OCI-LY1 (cell line): ENCODE data around the gene SEMA6B.

ENCODE experiments used
- H2AFZ ChIP-seq: fragments of 200-600 bp; sonication (generic), shearing (Covaris generic); 2 replicates; pipeline ENCODE4 v1.6.0; 2014; ENCODE audit warnings: antibody characterized with exemption, mild to moderate bottlenecking, low read length
- H3F3A ChIP-seq: fragments of 200-600 bp; sonication (generic), shearing (Covaris generic); 2 replicates; pipeline ENCODE4 v1.6.0; 2014; ENCODE audit warnings: mild to moderate bottlenecking, antibody characterized with exemption, low read length, moderate library complexity; ENCODE audit not compliant: insufficient read depth
- H3K27ac ChIP-seq: fragments of 200-600 bp; sonication (generic); 2 replicates; pipeline ENCODE4 v1.5.1; 2014; ENCODE audit warnings: low read length, mixed run types, mild to moderate bottlenecking, low read depth; ENCODE audit not compliant: poor library complexity, severe bottlenecking
- H3K27me3 ChIP-seq: fragments of 200-600 bp; sonication (generic); 2 replicates; pipeline ENCODE4 v1.6.0; 2014; ENCODE audit warnings: antibody characterized with exemption, mild to moderate bottlenecking, low read length, moderate library complexity; ENCODE audit not compliant: insufficient read depth
- H3K36me3 ChIP-seq: fragments of 200-600 bp; sonication (generic); 2 replicates; pipeline ENCODE4 v1.6.1; 2014; ENCODE audit warnings: mild to moderate bottlenecking, antibody characterized with exemption, low read length, moderate library complexity, mixed read lengths; ENCODE audit not compliant: insufficient read depth
- H3K4me1 ChIP-seq: fragments of 200-600 bp; sonication (generic); 2 replicates; pipeline ENCODE4 v1.5.1; 2014; ENCODE audit warnings: mild to moderate bottlenecking, low read length, moderate library complexity; ENCODE audit not compliant: insufficient read depth, severe bottlenecking
- H3K4me2 ChIP-seq: fragments of 200-600 bp; sonication (generic), shearing (Covaris generic); 2 replicates; pipeline ENCODE4 v1.6.1; 2014; ENCODE audit warnings: low read length
- H3K4me3 ChIP-seq: fragments of 200-600 bp; sonication (generic); 2 replicates; pipeline ENCODE4 v1.5.1; 2014; ENCODE audit warnings: low read length, low read depth, mild to moderate bottlenecking, mixed read lengths; ENCODE audit not compliant: poor library complexity, severe bottlenecking
- H3K79me2 ChIP-seq: fragments of 200-600 bp; shearing (Covaris generic); 2 replicates; pipeline ENCODE4 v1.6.1; 2016; ENCODE audit warnings: mixed run types, low read length, mixed read lengths; ENCODE audit not compliant: insufficient read depth
- H3K9ac ChIP-seq: fragments of 200-600 bp; sonication (generic), shearing (Covaris generic); 2 replicates; pipeline ENCODE4 v1.6.1; 2014; ENCODE audit warnings: mild to moderate bottlenecking, low read length, mixed read lengths
- H3K9me2 ChIP-seq: fragments of 200-600 bp; sonication (generic), shearing (Covaris generic); 2 replicates; pipeline ENCODE4 v1.6.1; 2014; ENCODE audit warnings: low read depth, mild to moderate bottlenecking, low read length, mixed read lengths
- H3K9me3 ChIP-seq: fragments of 200-600 bp; shearing (Covaris generic); 2 replicates; pipeline ENCODE4 v1.6.1; 2014; ENCODE audit warnings: low read length, mixed read lengths
- H4K20me1 ChIP-seq: fragments of 200-600 bp; sonication (generic), shearing (Covaris generic); 2 replicates; pipeline ENCODE4 v1.6.0; 2016; ENCODE audit warnings: mild to moderate bottlenecking, low read length; ENCODE audit not compliant: insufficient read depth
- CTCF ChIP-seq: fragments of 200-600 bp; sonication (generic), shearing (Covaris generic); IDR thresholded peaks from 2 replicates; pipeline ENCODE4 v1.5.1; 2017; ENCODE audit warnings: mild to moderate bottlenecking, antibody characterized with exemption, low read length, moderate library complexity, mixed read lengths
- EZH2 ChIP-seq: fragments of 200-600 bp; sonication (generic), shearing (Covaris generic); IDR thresholded peaks from 2 replicates; pipeline ENCODE4 v1.8.0; 2017; ENCODE audit warnings: borderline replicate concordance, mixed run types, mild to moderate bottlenecking, antibody characterized with exemption, low read length, moderate library complexity, mixed read lengths

SEMA6B gene

DNA sequence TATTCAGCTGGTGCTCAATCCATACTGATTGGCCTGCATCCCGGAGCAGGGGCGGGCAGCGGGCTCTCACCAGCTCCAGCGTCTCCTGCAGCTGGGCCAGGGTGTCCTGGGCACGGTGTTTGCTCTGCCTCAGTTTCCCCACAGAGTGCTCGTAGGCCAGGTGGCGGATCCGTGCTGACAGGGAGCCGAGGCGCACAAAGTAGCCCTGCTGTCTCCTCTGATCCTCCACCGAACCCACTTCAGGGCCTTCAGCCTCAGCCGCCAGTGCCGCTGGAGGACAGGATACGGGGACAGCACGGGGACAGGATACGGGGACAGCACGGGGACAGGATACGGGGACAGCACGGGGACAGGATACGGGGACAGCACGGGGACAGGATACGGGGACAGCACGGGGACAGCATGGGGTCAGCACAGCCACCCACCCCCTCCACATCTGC lies 33.9 kb downstream of the SEMA6B start:
- H3K4me3 ChIP-seq, result no peak overlapping the region

GRCh38 chr19:4524808-4525562 lies 34.5 kb downstream of the SEMA6B start:
- Histone ChIP-seq H3K4me3 (no peak overlapping the region), H3K9me3 (no peaks in the 10 kb centered on the region), H2AFZ (no peak overlapping the region), H3K4me2 (no peak overlapping the region), H3K79me2 (no peaks in the 10 kb centered on the region), H3K36me3 (no peaks in the 10 kb centered on the region), H3F3A (no peaks in the 10 kb centered on the region), H3K4me1 (no peaks in the 10 kb centered on the region), H3K27ac (no peak overlapping the region), H3K9me2 (no peaks in the 10 kb centered on the region), H3K27me3 (no peaks in the 10 kb centered on the region), H4K20me1 (no peaks in the 10 kb centered on the region), H3K9ac (no peak overlapping the region)
- peak; percentile 56 for TF ChIP-seq CTCF
- TF ChIP-seq EZH2, result no peak

More for the DNA sequence above, 33.9 kb downstream of the SEMA6B start:
- no peaks in the 10 kb centered on the region for H3K36me3 ChIP-seq
- H3K27ac ChIP-seq, result no peak overlapping the region
- H3K4me1 ChIP-seq, result no peaks in the 10 kb centered on the region
- no peaks in the 10 kb centered on the region for H3K79me2 ChIP-seq
- no peak overlapping the region for H2AFZ ChIP-seq
- TF ChIP-seq CTCF (no peak), EZH2 (no peak)
- no peaks in the 10 kb centered on the region for H4K20me1 ChIP-seq
- no peaks in the 10 kb centered on the region for H3F3A ChIP-seq
- H3K27me3 ChIP-seq, result no peaks in the 10 kb centered on the region; the same call in 1 of the 2 replicates
- H3K9me2 ChIP-seq, result no peaks in the 10 kb centered on the region
- no peak overlapping the region for H3K9ac ChIP-seq
- no peaks in the 10 kb centered on the region for H3K9me3 ChIP-seq
- H3K4me2 ChIP-seq, result no peak overlapping the region

DNA sequence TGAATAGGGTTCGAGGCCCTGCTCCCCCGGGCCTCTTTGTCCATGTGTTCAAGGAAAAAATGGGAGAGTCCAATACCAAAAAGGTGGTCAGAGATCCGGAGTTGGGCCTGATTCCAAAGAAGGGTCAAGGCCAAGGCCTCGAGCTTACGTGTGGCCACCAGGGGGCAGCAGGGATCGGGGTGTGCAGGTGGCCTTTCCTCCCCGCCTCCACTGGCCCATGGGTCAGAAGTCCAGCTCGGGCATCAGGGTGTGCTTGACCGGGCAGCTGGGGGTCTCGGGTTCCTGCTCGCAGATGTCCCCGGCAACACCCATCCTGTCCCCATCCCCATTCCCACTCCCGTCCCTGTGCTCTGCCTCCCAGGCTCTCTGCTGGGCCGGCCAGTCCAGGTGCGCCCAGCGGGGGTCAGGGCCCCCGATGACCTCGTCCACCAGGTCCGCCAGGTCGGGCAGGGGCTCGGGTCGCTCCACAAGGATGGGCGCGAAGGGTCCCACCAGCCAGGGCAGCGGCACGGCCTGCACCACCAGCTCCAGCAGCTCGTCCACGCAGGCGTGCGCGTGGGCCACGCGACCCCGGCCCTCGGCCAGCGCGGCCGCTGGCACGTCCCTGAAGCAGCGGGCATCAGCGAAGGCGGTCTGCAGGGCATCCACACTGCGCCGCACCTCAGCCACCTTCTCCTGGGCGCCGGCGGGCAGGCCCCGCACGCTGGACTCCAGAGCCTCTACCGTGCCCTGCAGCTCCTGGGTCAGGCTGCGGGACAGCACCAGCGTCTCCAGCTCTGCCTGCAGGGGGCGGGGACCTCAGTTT lies 36.0 kb downstream of the SEMA6B start:
- Histone ChIP-seq H3K4me3 (no peak overlapping the region), H3K79me2 (no peaks in the 10 kb centered on the region), H3K27ac (no peak overlapping the region), H3K9ac (no peak overlapping the region), H3K36me3 (no peaks in the 10 kb centered on the region), H3K4me2 (no peak overlapping the region), H2AFZ (no peak overlapping the region), H3K27me3 (no peaks in the 10 kb centered on the region), H3F3A (no peaks in the 10 kb centered on the region), H3K4me1 (no peaks in the 10 kb centered on the region), H4K20me1 (no peaks in the 10 kb centered on the region), H3K9me3 (no peaks in the 10 kb centered on the region), H3K9me2 (no peaks in the 10 kb centered on the region)
- TF ChIP-seq EZH2 (no peak), CTCF (peak; percentile 58)
